ENCODE data around the gene LIFR. TPM values are rescaled to one million over a fixed set of nuclear protein-coding genes. Genes with fewer than 3 reads are reported as not detected.

LIFR gene
- total and polyA plus RNA-seq, 2 donors (not counting 1 experiment from before 2014, with no cell fraction given) = 43.6 to 65.1 TPM

DNA sequence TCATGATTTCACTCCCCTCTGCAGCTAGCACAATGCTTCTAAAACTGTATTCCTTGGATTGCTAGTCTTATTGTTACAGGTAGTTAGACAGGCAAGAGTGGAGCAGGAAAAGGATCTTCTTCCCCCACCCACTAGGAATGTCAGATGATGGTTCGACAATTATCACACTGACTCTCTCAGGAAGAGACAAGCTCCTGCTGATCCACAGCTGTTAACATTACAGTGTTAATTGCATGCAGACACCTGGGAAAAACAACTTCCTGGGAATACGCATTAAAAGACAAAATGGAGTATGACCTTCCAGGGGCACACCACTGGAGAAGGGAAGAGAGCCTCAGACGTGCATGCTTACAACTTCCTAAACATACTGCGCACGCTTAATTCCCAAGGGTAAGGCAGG lies 46.2 kb upstream of the LIFR start:
- Histone ChIP-seq H3K4me1 (ENCODE audit: control insufficient read depth, extremely low read depth, insufficient read depth, low read length) (peaks cover 21% of the 10 kb centered on the region), H2AFZ (ENCODE audit: low read length) (no peak overlapping the region), H3K4me2 (ENCODE audit: extremely low read depth, insufficient read depth, low read length) (no peak overlapping the region), H3K36me3 (ENCODE audit: control insufficient read depth, insufficient read depth, low read length) (no peaks in the 10 kb centered on the region), H3K9ac (ENCODE audit: insufficient read depth, low read length) (no peak overlapping the region), H3K9me3 (ENCODE audit: control insufficient read depth, insufficient read depth, low read depth, low read length) (no peaks in the 10 kb centered on the region), H3K27me3 (ENCODE audit: control insufficient read depth, insufficient read depth, low read length) (no peaks in the 10 kb centered on the region), H4K20me1 (ENCODE audit: control insufficient read depth, extremely low read depth, insufficient read depth, low read length) (no peaks in the 10 kb centered on the region), H3K27ac (ENCODE audit: insufficient read depth, low read length) (no peak overlapping the region), H3K4me3 (replicated peaks in 1 of 4; ENCODE audit: control extremely low read depth in 1 of 4, insufficient read depth in 1 of 4, low read depth in 3 of 4, low read length in 4 of 4) (no peak overlapping the region), H3K79me2 (ENCODE audit: control insufficient read depth, insufficient read depth, low read length) (no peaks in the 10 kb centered on the region)
- DNase-seq (ENCODE audit: low read depth in 2 of 2) = no peak
- TF ChIP-seq EZH2 (IDR thresholded peaks at IDR 0.05; ENCODE audit: low read length, missing control alignments) = no peak
- TF ChIP-seq, protein P1, sequence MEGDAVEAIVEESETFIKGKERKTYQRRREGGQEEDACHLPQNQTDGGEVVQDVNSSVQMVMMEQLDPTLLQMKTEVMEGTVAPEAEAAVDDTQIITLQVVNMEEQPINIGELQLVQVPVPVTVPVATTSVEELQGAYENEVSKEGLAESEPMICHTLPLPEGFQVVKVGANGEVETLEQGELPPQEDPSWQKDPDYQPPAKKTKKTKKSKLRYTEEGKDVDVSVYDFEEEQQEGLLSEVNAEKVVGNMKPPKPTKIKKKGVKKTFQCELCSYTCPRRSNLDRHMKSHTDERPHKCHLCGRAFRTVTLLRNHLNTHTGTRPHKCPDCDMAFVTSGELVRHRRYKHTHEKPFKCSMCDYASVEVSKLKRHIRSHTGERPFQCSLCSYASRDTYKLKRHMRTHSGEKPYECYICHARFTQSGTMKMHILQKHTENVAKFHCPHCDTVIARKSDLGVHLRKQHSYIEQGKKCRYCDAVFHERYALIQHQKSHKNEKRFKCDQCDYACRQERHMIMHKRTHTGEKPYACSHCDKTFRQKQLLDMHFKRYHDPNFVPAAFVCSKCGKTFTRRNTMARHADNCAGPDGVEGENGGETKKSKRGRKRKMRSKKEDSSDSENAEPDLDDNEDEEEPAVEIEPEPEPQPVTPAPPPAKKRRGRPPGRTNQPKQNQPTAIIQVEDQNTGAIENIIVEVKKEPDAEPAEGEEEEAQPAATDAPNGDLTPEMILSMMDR (conservative IDR thresholded peaks at IDR 0.05 in 1 of 2, IDR thresholded peaks at IDR 0.05 in 1 of 2; ENCODE audit: low read depth in 1 of 2, low read length in 2 of 2) = no peak

DNA sequence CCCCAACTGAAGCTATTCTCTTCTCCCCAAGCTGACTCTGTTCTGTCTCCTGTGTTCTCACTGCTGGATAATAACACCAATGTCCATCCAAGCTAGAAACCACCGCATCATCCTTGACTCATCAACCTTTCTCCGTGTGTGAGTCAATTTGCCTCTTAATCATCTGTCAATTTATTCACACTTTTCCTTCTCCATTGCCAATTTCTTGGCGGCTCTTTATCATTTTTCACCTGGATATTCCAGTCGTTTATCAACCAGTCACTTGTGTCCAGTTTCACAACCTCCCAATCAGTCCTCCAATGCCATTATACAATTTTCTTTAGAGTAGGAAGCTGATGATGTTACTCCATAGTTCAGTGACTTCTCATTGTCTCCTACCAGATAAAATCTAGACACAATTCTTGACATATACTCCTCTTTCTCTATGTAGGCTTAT lies 45.4 kb upstream of the LIFR start:
- H3K9ac ChIP-seq (ENCODE audit: insufficient read depth, low read length) = no peak overlapping the region
- H3K36me3 ChIP-seq (ENCODE audit: control insufficient read depth, insufficient read depth, low read length) = no peaks in the 10 kb centered on the region
- peak overlapping the region; percentile 25 for H3K4me2 ChIP-seq (ENCODE audit: extremely low read depth, insufficient read depth, low read length)
- H2AFZ ChIP-seq (ENCODE audit: low read length) = no peak overlapping the region
- H3K27me3 ChIP-seq (ENCODE audit: control insufficient read depth, insufficient read depth, low read length) = no peaks in the 10 kb centered on the region
- no peak overlapping the region for H3K27ac ChIP-seq (ENCODE audit: insufficient read depth, low read length)
- H4K20me1 ChIP-seq (ENCODE audit: control insufficient read depth, extremely low read depth, insufficient read depth, low read length) = no peaks in the 10 kb centered on the region
- TF ChIP-seq EZH2 (IDR thresholded peaks at IDR 0.05; ENCODE audit: low read length, missing control alignments) = no peak
- TF ChIP-seq, protein P1 (conservative IDR thresholded peaks at IDR 0.05 in 1 of 2, IDR thresholded peaks at IDR 0.05 in 1 of 2; ENCODE audit: low read depth in 1 of 2, low read length in 2 of 2) = no peak
- H3K9me3 ChIP-seq (ENCODE audit: control insufficient read depth, insufficient read depth, low read depth, low read length) = no peaks in the 10 kb centered on the region
- peak; percentile 46 to 82 for DNase-seq (ENCODE audit: low read depth in 2 of 2)
- H3K4me3 ChIP-seq (replicated peaks in 1 of 4; ENCODE audit: control extremely low read depth in 1 of 4, insufficient read depth in 1 of 4, low read depth in 3 of 4, low read length in 4 of 4) = no peak overlapping the region
- H3K79me2 ChIP-seq (ENCODE audit: control insufficient read depth, insufficient read depth, low read length) = no peaks in the 10 kb centered on the region
- peaks cover 21% of the 10 kb centered on the region for H3K4me1 ChIP-seq (ENCODE audit: control insufficient read depth, extremely low read depth, insufficient read depth, low read length)

GRCh38 chr5:38601133-38601862 lies 44.9 kb upstream of the LIFR start:
- Histone ChIP-seq H3K9me3 (ENCODE audit: control insufficient read depth, insufficient read depth, low read depth, low read length) (no peaks in the 10 kb centered on the region), H3K4me2 (ENCODE audit: extremely low read depth, insufficient read depth, low read length) (peak overlapping the region; percentile 25), H2AFZ (ENCODE audit: low read length) (no peak overlapping the region), H4K20me1 (ENCODE audit: control insufficient read depth, extremely low read depth, insufficient read depth, low read length) (no peaks in the 10 kb centered on the region), H3K9ac (ENCODE audit: insufficient read depth, low read length) (no peak overlapping the region), H3K27ac (ENCODE audit: insufficient read depth, low read length) (no peak overlapping the region), H3K4me3 (replicated peaks in 1 of 4; ENCODE audit: control extremely low read depth in 1 of 4, insufficient read depth in 1 of 4, low read depth in 3 of 4, low read length in 4 of 4) (no peak overlapping the region), H3K4me1 (ENCODE audit: control insufficient read depth, extremely low read depth, insufficient read depth, low read length) (peaks cover 21% of the 10 kb centered on the region), H3K79me2 (ENCODE audit: control insufficient read depth, insufficient read depth, low read length) (no peaks in the 10 kb centered on the region), H3K36me3 (ENCODE audit: control insufficient read depth, insufficient read depth, low read length) (no peaks in the 10 kb centered on the region), H3K27me3 (ENCODE audit: control insufficient read depth, insufficient read depth, low read length) (no peaks in the 10 kb centered on the region)
- no peak for TF ChIP-seq EZH2 (IDR thresholded peaks at IDR 0.05; ENCODE audit: low read length, missing control alignments)
- TF ChIP-seq, protein P1 (conservative IDR thresholded peaks at IDR 0.05 in 1 of 2, IDR thresholded peaks at IDR 0.05 in 1 of 2; ENCODE audit: low read depth in 1 of 2, low read length in 2 of 2) = no peak
- DNase-seq (ENCODE audit: low read depth in 2 of 2) = peak in 1 of 2 donors; percentile 35
